IPS-NIHi7 (cell line): ENCODE measurements around the gene ADGRG1.
"Not testable (repeated sequence)": the region's sequence is repeated elsewhere in the genome, so short reads cannot be mapped to it uniquely, and the experiment has no call there.

Experiments used
- DNase-seq: peaks from one replicate; pipeline ENCODE4 v3.0.0; 2012; ENCODE audit warnings: mixed read lengths; ENCODE audit errors: extremely low spot score

Gene ADGRG1

DNA sequence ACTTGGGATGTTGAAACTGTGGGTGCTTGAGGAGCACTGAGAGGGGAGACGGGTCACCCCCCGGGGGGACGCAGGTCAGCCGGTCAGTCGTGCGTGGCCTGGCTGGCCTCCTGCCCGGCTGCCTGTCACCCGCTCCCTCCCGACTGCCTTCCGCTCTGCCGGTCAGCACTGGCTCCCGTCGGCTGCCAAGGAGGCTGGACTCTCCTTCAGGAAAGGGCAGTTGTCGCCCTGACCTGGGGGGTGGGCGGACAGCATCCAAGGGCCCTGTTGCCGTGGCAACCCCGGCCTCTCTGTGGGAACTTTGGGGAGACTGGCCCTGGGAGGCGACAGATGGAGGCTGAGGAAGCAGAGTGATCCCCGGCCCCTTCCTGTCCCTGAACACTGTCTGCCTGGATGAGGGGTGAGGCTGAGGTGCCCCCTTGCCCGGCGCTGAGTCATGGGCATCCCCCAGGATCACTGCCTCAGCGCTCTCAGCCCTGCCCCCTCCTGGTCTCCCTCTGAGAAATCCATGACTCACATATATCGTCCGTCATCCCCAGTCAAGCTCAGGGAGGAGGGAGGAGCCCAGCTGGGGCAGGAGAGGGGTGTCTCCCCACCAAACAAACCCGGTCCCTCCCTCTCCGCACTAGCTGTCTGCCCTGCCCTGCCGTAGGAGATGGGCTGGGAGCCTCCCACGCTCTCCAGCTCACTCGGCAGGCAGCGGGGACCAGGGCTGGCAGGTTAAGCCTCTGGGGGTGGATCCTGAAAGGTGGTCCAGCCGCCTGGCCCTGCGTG is at the start of gene ADGRG1:
Gene ADGRG1, plus strand, starts transcription at position 623 of the 774 bp plus-strand sequence. CDS start 21,658 bp downstream, outside the sequence.
- DNase-seq, result peak; percentile 81

GRCh38 chr16:57579361-57579665 is 49.1 kb upstream of the ADGRG1 start:
- DNase-seq, result no peak

- DNase-seq, result no peak
Measured at GRCh38 chr16:57585051-57585687, 43.3 kb upstream of the ADGRG1 start.

- no peak for DNase-seq
Measured at GRCh38 chr16:57588831-57589230, 39.6 kb upstream of the ADGRG1 start.

DNA sequence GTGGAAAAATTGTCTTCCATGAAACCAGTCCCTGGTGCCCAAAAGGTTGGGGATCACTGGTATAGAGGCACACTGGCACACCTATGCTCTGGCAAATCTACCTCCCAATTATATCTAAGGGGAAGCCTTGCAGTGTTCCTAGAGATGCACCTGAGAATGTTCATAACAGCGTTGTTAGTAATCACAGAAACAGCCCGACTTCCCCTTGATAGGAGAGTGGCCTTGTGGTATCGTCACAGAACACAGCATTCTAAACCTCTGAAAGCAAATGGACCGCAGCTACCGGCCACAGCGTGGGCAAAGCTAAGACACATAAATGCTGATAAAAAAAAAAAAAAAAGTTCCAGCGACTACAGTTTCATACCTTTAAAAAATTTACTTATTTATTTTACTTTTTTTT is 39.1 kb upstream of the ADGRG1 start:
- no peak for DNase-seq

DNA sequence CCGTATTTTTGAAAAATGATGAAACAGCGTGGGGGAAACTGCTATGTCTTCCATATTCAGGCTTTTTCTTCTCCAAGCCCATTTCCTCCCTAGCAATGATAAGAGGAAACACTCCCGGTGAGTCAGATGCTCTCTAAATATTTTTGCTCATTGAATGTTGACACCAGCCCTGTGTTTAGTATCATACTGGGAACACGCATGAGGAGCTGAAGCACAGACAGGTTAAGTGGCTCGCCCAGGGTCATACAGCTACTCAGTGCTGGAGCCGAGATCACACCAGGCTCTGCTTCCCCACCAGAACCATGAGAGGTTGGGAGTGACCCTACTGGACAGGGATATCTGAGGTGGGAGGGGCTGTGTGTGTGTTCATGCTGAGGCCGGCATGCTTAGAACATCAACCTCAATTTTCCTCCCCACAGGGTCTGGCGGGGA is 37.8 kb upstream of the ADGRG1 start:
- no peak for DNase-seq

DNA sequence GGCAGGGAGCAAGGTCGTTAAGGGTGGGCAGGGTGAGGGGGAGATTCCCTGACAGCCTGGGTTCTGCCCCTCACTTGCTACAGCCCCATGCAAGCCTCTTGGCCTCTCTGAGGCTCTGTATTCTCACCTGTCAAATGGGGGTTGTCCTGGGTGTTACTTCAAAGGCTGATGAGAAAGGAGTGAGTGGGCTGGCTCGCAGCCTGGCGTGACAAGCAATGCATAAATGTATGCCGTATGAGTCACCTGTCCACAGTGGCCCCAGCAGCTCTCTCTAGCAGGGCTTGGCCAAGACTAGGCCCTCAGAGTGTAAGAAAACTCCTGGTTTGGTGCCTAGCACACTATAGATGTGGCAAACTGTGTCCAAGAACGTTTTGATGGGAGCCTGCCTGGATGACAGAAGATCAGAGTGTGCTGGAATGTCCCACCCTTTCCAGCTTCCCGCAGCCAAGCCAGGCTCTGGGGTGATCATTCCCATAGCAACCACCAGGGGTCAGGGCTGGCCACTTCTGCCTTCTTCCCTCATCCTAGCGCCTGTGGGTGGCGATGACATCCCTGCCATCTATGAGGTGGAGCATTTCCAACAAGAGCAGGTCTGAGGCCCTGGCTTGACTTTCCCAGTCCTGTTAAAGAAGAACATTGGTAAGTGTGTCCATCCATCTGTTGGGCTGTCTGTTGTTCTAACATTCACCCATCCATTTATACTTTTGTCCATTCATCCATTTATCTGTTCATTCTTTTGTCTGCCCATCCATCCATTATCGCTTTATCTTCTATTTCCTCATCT is 37.2 kb upstream of the ADGRG1 start:
- DNase-seq, result peak; percentile 95

DNA sequence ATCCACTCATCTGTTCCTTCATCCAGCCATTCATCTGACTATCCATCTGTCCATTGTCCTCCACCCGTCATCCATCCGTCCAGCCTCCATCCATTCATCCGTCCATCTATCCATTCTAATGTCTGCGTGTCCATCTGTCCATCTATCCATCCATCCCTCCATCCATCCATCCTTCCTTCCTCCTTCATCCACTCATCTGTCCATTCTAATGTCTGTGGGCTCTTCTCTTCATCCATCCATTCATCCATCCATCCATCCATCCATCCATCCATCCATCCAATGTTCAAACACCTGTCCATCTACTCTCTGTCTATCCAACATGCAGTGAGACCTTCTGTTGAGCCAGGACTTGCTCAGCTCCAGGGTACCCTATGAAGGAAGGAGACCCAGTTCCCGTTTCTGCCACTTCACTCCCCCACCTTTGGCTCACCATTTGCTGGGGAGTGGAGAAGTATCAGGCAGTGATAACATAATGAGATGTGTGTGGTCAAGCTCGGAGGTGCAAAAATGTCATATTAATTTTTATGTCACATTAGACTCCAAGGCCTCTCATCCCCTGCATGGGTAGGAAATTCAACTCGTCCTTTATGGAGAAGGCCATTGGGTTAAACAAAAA is 36.5 kb upstream of the ADGRG1 start:
- no peak for DNase-seq

DNA sequence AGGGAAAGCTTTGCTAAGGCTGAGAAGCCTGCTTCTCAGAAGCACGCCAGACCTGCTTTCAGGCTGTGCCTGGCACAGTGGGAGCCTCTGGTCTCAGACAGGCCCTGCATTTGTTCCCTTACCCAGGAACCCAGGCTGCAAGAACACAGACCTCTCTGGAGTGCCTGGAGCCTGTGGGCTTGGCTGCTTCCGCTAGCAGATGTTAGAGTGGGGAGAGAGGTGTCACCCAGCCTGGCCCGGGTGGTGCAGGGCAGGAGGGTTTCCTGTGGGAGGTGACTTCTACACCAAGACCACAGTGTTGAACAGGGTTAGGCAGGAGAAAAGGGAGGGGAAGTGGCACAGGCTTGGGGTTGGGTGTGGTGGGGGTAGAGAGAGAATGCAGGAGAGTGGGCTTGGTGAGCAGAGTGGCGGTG is 35.8 kb upstream of the ADGRG1 start:
- no peak for DNase-seq

- DNase-seq, result no peak
Measured at GRCh38 chr16:57593021-57593420, 35.4 kb upstream of the ADGRG1 start.

- DNase-seq, result no peak
Measured at GRCh38 chr16:57593990-57594389, 34.4 kb upstream of the ADGRG1 start.

GRCh38 chr16:57594531-57595031 is 33.8 kb upstream of the ADGRG1 start:
- DNase-seq, result no peak

DNA sequence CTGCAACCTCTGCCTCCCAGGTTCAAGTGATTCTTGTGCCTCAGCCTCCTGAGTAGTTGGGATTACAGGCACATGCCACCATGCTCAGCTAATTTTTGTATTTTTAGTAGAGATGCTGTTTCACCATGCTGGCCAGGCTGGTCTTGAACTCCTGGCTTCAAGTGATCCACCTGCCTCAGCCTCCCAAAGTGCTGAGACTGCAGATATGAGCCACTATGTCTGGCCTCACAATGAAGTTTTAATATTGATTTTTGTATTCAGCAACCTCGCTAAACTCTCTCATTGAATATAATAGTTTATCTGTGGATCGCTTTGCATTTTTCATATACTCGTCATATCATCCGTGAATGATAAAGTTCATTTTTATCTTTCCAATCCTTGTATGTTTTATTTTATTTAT is 32.2 kb upstream of the ADGRG1 start:
- DNase-seq, result not testable (repeated sequence)

- no peak for DNase-seq
Measured at GRCh38 chr16:57598437-57598836, 30.0 kb upstream of the ADGRG1 start.

DNA sequence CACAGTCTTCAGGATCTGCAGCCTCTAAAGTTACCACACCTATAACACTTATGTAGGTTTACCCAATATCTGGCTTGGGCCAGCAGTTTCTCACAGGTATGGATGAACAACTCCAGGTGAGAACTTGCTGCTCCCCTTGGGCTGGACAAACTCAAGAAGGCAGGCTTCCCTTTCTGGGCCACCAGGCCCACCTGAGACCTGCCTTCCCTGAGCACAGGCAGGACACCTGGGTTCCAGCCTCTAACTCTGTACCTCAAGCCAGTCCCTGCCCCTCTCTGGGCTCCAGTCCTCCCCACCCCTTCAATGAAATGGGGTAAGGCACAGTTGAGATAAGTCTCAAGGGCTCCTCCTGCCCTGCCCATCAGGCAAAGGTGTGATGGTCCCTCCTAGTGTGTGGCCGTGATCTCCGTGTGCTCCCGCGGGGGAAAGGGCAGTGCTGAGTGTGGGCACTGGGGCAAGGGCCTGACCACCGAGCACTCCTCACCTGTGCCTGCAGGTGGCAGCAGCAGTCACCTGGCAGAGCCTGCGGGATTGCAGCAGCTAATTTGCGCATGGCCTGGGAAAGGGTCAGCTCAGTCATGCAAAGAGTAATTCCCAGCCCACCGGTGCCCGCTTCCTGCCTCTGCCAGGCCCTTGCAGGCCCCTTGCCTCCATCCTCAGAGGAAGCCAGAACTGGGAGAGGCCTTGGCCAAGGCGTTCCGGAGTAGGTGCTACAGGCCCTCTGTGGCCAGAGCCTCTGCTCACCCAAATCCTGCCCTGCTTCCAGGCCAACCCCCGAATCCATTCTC is 28.2 kb upstream of the ADGRG1 start:
- peak; percentile 92 for DNase-seq

GRCh38 chr16:57600952-57601580 is 27.4 kb upstream of the ADGRG1 start:
- no peak for DNase-seq

- DNase-seq, result no peak
Measured at GRCh38 chr16:57601801-57602478, 26.5 kb upstream of the ADGRG1 start.

GRCh38 chr16:57603115-57604024 is 25.1 kb upstream of the ADGRG1 start:
- DNase-seq, result no peak

GRCh38 chr16:57604177-57604576 is 24.3 kb upstream of the ADGRG1 start:
- no peak for DNase-seq
